Left lung (tissue), 14 donors: Measurements from ENCODE around the gene SSBP1. TPM values are rescaled to one million over a fixed set of nuclear protein-coding genes. Genes with fewer than 3 reads are reported as not detected.
"Not testable (repeated sequence)": the region's sequence is repeated elsewhere in the genome, so short reads cannot be mapped to it uniquely, and the experiment has no call there.

Source experiments
- ATAC-seq: fragments of 200-7000 bp; cut with Tn5 transposase; one replicate; pipeline ENCODE4 v1.9.1; 2020; ENCODE audit warnings: moderate library complexity
- DNase-seq, 4 donors: peaks; one replicate each; pipeline ENCODE4 v3.0.0-alpha.2; 2013 to 2020
- H3K27ac ChIP-seq, 2 donors: fragments of 200-600 bp; sonication (generic) in 1 of 2; one replicate each; pipeline versions ENCODE4 v1.5.0 to v1.8.0; 2020 to 2021
- H3K27me3 ChIP-seq, 2 donors: fragments of 200-600 bp; sonication (generic) in 1 of 2; one replicate each; pipeline versions ENCODE4 v1.5.0 to v1.8.0; 2020 to 2021
- H3K36me3 ChIP-seq, 2 donors: fragments of 200-600 bp; sonication (generic) in 1 of 2; one replicate each; pipeline versions ENCODE4 v1.5.0 to v1.8.0; 2020 to 2021
- H3K4me1 ChIP-seq, 2 donors: fragments of 200-600 bp; one replicate each; pipeline ENCODE4 v1.8.0; 2021
- H3K4me3 ChIP-seq, 2 donors: fragments of 200-600 bp; sonication (generic) in 1 of 2; one replicate each; pipeline versions ENCODE4 v1.5.0 to v1.8.0; 2020 to 2021; ENCODE audit warnings: mild to moderate bottlenecking in 1 of 2
- H3K9me3 ChIP-seq, 2 donors: fragments of 200-600 bp; sonication (generic) in 1 of 2; one replicate each; pipeline versions ENCODE4 v1.5.0 to v1.8.0; 2020 to 2021
- intact Hi-C, 2 donors: fragments of 100-400 bp; cut with DNase I; formaldehyde crosslinking; loops; one replicate each; pipeline versions ENCODE4 v1.11.2 to v1.14.2; 2022
- long read RNA-seq, 12 donors: library from polyadenylated mRNA in 2 of 12; unstranded in 2 of 12; transcript quantifications; one replicate each; pipeline ENCODE4 v2.0.0 and lab custom pipeline, GENCODE V29; 2019 to 2026
- polyA plus RNA-seq, 6 donors: library from polyadenylated mRNA; unstranded; fragments of 120-200 nt; gene quantifications; one replicate each; pipeline ENCODE4 v1.2.1, GENCODE V29; 2013; ENCODE audit not compliant: insufficient read length in 6 of 6
- total RNA-seq, 2 donors: library from RNA; stranded (reverse); fragmentation: NEBNext Ultra II Directional; extraction: Animal tissue kit (Norgen Biotek cat#: 25700); gene quantifications; one replicate each; pipeline ENCODE4 v1.2.1, GENCODE V29; 2021
- TF ChIP-seq, protein P1 (sequence below), 2 donors: fragments of 200-600 bp; sonication (generic) in 1 of 2; IDR thresholded peaks; one replicate each; pipeline versions ENCODE4 v1.5.0 to v1.8.0; 2021; ENCODE audit warnings: antibody characterized with exemption in 2 of 2
- donor health status: DM: no; HTN: yes; CAD: no.
- donor health status: DM: no; HTN: no; CAD: no.

SSBP1 gene, protein sequence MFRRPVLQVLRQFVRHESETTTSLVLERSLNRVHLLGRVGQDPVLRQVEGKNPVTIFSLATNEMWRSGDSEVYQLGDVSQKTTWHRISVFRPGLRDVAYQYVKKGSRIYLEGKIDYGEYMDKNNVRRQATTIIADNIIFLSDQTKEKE
- total RNA-seq (10 to 100 TPM; 71.6 to 96.2 TPM), polyA plus RNA-seq (100 to 1,000 TPM; 117 to 130 (median 120) TPM)
- long read RNA-seq, donor 1, transcript SSBP1-201 (7 exons, 687 nt) = major isoform, 90 of 156 reads
- long read RNA-seq, donor 1, transcript SSBP1-212 (6 exons, 1,434 nt) = minor isoform, 10 of 156 reads
- long read RNA-seq, donor 1, transcript SSBP1-214 (7 exons, 636 nt) = minor isoform, 26 of 156 reads
- long read RNA-seq, donor 1, partial matches to known transcripts = 20 of 156 reads
- long read RNA-seq, donor 1, other reads (novel, unspliced or antisense) = 6 of 156 reads
- long read RNA-seq, donor 2, transcript SSBP1-214 (7 exons, 636 nt) = minor isoform, 18 of 120 reads
- long read RNA-seq, donor 2, transcript SSBP1-201 (7 exons, 687 nt) = major isoform, 60 of 120 reads
- long read RNA-seq, donor 2, transcript SSBP1-206 (7 exons, 630 nt) = minor isoform, 7 of 120 reads
- long read RNA-seq, donor 2, partial matches to known transcripts = 28 of 120 reads
- long read RNA-seq, donor 2, other reads (novel, unspliced or antisense) = 0 of 120 reads
- long read RNA-seq, donor 3, transcript SSBP1-214 (7 exons, 636 nt) = minor isoform, 21 of 114 reads
- long read RNA-seq, donor 3, transcript SSBP1-201 (7 exons, 687 nt) = major isoform, 81 of 114 reads
- long read RNA-seq, donor 3, partial matches to known transcripts = 7 of 114 reads
- long read RNA-seq, donor 3, other reads (novel, unspliced or antisense) = 0 of 114 reads
- long read RNA-seq, donor 4, transcript SSBP1-201 (7 exons, 687 nt) = major isoform, 43 of 60 reads
- long read RNA-seq, donor 4, partial matches to known transcripts = 4 of 60 reads
- long read RNA-seq, donor 4, other reads (novel, unspliced or antisense) = 2 of 60 reads
- long read RNA-seq, donor 5, transcript SSBP1-212 (6 exons, 1,434 nt) = minor isoform, 5 of 116 reads
- long read RNA-seq, donor 5, transcript SSBP1-214 (7 exons, 636 nt) = minor isoform, 21 of 116 reads
- long read RNA-seq, donor 5, transcript SSBP1-201 (7 exons, 687 nt) = major isoform, 65 of 116 reads
- long read RNA-seq, donor 5, partial matches to known transcripts = 20 of 116 reads
- long read RNA-seq, donor 5, other reads (novel, unspliced or antisense) = 0 of 116 reads
- long read RNA-seq, donor 6, transcript SSBP1-212 (6 exons, 1,434 nt) = minor isoform, 8 of 156 reads
- long read RNA-seq, donor 6, transcript SSBP1-214 (7 exons, 636 nt) = minor isoform, 16 of 156 reads
- long read RNA-seq, donor 6, transcript SSBP1-201 (7 exons, 687 nt) = major isoform, 102 of 156 reads
- long read RNA-seq, donor 6, partial matches to known transcripts = 23 of 156 reads
- long read RNA-seq, donor 6, other reads (novel, unspliced or antisense) = 0 of 156 reads
- long read RNA-seq, donor 7, transcript SSBP1-201 (7 exons, 687 nt) = major isoform, 36 of 47 reads
- long read RNA-seq, donor 7, partial matches to known transcripts = 6 of 47 reads
- long read RNA-seq, donor 7, other reads (novel, unspliced or antisense) = 0 of 47 reads
- long read RNA-seq, donor 8, transcript SSBP1-201 (7 exons, 687 nt) = major isoform, 38 of 54 reads
- long read RNA-seq, donor 8, transcript SSBP1-214 (7 exons, 636 nt) = minor isoform, 9 of 54 reads
- long read RNA-seq, donor 8, transcript SSBP1-212 (6 exons, 1,434 nt) = minor isoform, 5 of 54 reads
- long read RNA-seq, donor 8, partial matches to known transcripts = 0 of 54 reads
- long read RNA-seq, donor 8, other reads (novel, unspliced or antisense) = 0 of 54 reads
- long read RNA-seq, donor 9, partial matches to known transcripts = 0 of 1 reads
- long read RNA-seq, donor 9, other reads (novel, unspliced or antisense) = 0 of 1 reads
- long read RNA-seq, donor 10, transcript SSBP1-201 (7 exons, 687 nt) = major isoform, 84 of 106 reads
- long read RNA-seq, donor 10, transcript SSBP1-206 (7 exons, 630 nt) = minor isoform, 6 of 106 reads
- long read RNA-seq, donor 10, transcript SSBP1-214 (7 exons, 636 nt) = minor isoform, 6 of 106 reads
- long read RNA-seq, donor 10, partial matches to known transcripts = 3 of 106 reads
- long read RNA-seq, donor 10, other reads (novel, unspliced or antisense) = 1 of 106 reads
- long read RNA-seq, donor 11, transcript SSBP1-212 (6 exons, 1,434 nt) = minor isoform, 5 of 110 reads
- long read RNA-seq, donor 11, transcript SSBP1-206 (7 exons, 630 nt) = minor isoform, 6 of 110 reads
- long read RNA-seq, donor 11, transcript SSBP1-214 (7 exons, 636 nt) = minor isoform, 17 of 110 reads
- long read RNA-seq, donor 11, transcript SSBP1-201 (7 exons, 687 nt) = major isoform, 54 of 110 reads
- long read RNA-seq, donor 11, partial matches to known transcripts = 24 of 110 reads
- long read RNA-seq, donor 11, other reads (novel, unspliced or antisense) = 0 of 110 reads
- long read RNA-seq, donor 12, transcript SSBP1-201 (7 exons, 687 nt) = major isoform, 47 of 65 reads
- long read RNA-seq, donor 12, transcript SSBP1-214 (7 exons, 636 nt) = minor isoform, 6 of 65 reads
- long read RNA-seq, donor 12, partial matches to known transcripts = 5 of 65 reads
- long read RNA-seq, donor 12, other reads (novel, unspliced or antisense) = 0 of 65 reads

DNA sequence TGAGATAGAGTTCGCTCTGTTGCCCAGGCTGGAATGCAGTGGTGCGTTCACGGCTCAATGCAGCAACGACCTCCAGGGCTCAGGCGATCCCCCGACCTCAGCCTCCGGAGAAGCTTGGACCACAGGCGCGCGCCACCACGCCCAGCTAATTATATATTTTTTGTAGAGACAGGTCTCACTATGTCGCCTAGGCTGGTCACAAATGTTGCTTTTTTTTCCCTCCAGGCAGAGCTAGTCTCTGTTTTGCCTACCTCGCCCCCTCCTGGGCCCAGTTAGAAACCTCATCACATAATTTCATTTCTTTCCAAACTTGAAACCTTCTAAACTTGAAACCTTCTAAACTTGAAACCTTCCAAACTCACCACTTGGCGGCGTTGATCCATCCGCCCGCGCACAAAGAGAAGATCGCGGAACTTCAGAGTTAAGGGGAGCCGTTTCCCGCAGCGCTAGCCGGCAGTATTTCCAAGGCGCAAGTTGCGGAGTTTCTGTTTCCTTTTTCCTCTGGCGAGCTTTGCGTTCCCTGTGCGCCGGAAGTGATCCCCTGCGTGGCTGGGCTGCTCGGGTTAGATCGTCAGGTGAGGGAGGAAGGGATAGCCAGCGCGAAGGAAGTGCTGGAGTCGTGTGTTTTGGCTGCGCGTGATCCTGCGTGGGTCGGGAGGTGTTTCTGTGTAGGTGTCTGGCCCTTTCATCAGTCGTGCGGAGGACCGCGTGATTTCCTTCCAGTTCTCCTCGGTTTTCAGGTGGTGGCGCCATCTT lies at the start of gene SSBP1:
Gene SSBP1, plus strand, starts transcription at position 523 of the 756 bp plus-strand sequence. CDS start 809 bp downstream, outside the sequence.
- Histone ChIP-seq H3K4me3 (peak within 1 kb of the TSS; percentile 60 to 69), H3K27ac (peak within 1 kb of the TSS; percentile 81 to 92), H3K9me3 (no peaks in the 10 kb centered on the region), H3K27me3 (no peaks in the 10 kb centered on the region), H3K4me1 (peaks cover 5 to 29% of the 10 kb centered on the region in 2 donors), H3K36me3 (peaks cover 0 to 27% of the 10 kb centered on the region in 2 donors)
- TF ChIP-seq, protein P1, sequence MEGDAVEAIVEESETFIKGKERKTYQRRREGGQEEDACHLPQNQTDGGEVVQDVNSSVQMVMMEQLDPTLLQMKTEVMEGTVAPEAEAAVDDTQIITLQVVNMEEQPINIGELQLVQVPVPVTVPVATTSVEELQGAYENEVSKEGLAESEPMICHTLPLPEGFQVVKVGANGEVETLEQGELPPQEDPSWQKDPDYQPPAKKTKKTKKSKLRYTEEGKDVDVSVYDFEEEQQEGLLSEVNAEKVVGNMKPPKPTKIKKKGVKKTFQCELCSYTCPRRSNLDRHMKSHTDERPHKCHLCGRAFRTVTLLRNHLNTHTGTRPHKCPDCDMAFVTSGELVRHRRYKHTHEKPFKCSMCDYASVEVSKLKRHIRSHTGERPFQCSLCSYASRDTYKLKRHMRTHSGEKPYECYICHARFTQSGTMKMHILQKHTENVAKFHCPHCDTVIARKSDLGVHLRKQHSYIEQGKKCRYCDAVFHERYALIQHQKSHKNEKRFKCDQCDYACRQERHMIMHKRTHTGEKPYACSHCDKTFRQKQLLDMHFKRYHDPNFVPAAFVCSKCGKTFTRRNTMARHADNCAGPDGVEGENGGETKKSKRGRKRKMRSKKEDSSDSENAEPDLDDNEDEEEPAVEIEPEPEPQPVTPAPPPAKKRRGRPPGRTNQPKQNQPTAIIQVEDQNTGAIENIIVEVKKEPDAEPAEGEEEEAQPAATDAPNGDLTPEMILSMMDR (IDR thresholded peaks at IDR 0.05) = peak; percentile 72 to 80
- intact Hi-C loops = no loop called here
- ATAC-seq (peak; percentile 96), DNase-seq (peak; percentile 92 to 96 (median 93))

DNA sequence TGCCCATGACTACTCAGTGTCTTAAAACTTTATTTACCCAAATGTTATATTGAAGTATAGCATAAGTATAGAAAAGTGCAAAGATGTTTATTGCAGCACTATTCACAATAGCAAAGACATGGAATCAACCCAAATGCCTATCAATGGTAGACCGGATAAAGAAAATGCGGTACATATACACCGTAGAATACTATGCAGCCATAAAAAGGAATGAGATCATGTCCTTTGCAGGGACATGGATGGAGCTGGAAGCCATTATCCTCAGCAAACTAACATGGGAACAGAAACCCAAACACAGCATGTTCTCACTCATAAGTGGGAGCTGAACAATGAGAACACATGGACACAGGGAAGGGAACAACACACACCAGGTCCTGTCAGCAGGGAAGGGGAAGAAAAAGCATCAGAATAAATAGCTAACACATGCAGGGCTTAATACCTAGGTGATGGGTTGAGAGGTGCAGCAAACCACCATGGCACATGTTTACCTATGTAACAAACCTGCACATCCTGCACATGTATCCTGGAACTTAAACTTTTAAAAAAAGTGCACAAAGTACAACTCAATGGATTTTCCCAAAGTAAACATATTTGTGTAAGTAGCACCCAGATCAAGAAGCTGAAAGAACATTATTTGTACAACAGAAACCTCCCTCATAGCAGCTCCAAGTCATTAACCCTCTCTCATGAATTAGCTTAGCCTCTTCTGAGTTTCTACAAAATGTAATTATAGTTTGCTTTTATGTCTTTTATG lies 48.9 kb upstream of the SSBP1 start:
- H3K4me1 ChIP-seq, intact Hi-C loops, DNase-seq, H3K27me3 ChIP-seq, H3K9me3 ChIP-seq, H3K4me3 ChIP-seq, ATAC-seq, H3K27ac ChIP-seq: not testable (repeated sequence)
- H3K36me3 ChIP-seq = peaks cover 0 to 21% of the 10 kb centered on the region in 2 donors

DNA sequence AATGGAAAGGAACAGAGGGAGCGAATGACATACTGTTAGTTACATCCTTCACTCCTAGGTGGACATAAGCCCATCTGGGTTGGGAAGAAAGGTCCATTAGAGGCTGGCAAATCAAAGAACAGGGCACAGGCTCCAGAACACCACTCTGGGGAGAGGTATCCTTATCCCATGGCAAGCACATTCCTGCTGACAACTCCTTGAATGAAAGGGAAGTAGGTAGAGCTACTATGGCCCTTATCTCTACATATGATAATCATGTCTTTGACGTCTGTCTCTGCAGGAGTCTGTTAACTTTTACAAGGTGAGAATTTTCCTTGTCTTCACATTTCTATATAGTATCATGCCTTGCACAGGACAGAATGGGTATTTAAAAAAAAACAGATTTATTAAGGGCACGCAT lies 46.6 kb upstream of the SSBP1 start:
- no peaks in the 10 kb centered on the region for H3K27me3 ChIP-seq
- DNase-seq (no peak), ATAC-seq (no peak)
- no peaks in the 10 kb centered on the region for H3K36me3 ChIP-seq
- TF ChIP-seq, protein P1 (IDR thresholded peaks at IDR 0.05) = no peak
- no peaks in the 10 kb centered on the region for H3K9me3 ChIP-seq
- H3K27ac ChIP-seq = no peak overlapping the region
- H3K4me3 ChIP-seq = no peak overlapping the region
- peaks cover 0 to 11% of the 10 kb centered on the region in 2 donors for H3K4me1 ChIP-seq
- intact Hi-C loops = no loop called here
